ACC112 (cell line): ENCODE measurements around the gene ABHD16A.

ENCODE experiments used
- H2AFZ ChIP-seq: fragments of 200-600 bp; sonication (generic); one replicate; pipeline ENCODE4 v1.6.0; 2017; ENCODE audit warnings: antibody characterized with exemption, low read length; ENCODE audit not compliant: unreplicated experiment
- H3K27ac ChIP-seq: fragments of 200-600 bp; sonication (generic); 2 replicates; pipeline ENCODE4 v1.5.1; 2014; ENCODE audit warnings: low read depth, mild to moderate bottlenecking, antibody characterized with exemption, low read length, moderate library complexity
- H3K27me3 ChIP-seq: fragments of 200-600 bp; sonication (generic); 2 replicates; pipeline ENCODE4 v1.6.1; 2014; ENCODE audit warnings: mild to moderate bottlenecking, antibody characterized with exemption, low read length, moderate library complexity, mixed read lengths; ENCODE audit not compliant: insufficient read depth
- H3K36me3 ChIP-seq: fragments of 200-600 bp; sonication (generic); 2 replicates; pipeline ENCODE4 v1.6.1; 2016; ENCODE audit warnings: mild to moderate bottlenecking, antibody characterized with exemption, low read length, moderate library complexity, mixed read lengths; ENCODE audit not compliant: insufficient read depth
- H3K4me1 ChIP-seq: fragments of 200-600 bp; sonication (generic); one replicate; pipeline ENCODE4 v1.6.1; 2016; ENCODE audit warnings: low read length, mixed read lengths; ENCODE audit not compliant: insufficient read depth, unreplicated experiment, control insufficient read depth
- H3K4me3 ChIP-seq: fragments of 200-600 bp; sonication (generic); 2 replicates; pipeline ENCODE4 v1.5.1; 2014; ENCODE audit warnings: mild to moderate bottlenecking, low read depth, low read length
- H3K79me2 ChIP-seq: fragments of 200-600 bp; sonication (generic); one replicate; pipeline ENCODE4 v1.6.0; 2016; ENCODE audit warnings: low read length; ENCODE audit not compliant: control insufficient read depth, unreplicated experiment, insufficient read depth

The ABHD16A gene

DNA sequence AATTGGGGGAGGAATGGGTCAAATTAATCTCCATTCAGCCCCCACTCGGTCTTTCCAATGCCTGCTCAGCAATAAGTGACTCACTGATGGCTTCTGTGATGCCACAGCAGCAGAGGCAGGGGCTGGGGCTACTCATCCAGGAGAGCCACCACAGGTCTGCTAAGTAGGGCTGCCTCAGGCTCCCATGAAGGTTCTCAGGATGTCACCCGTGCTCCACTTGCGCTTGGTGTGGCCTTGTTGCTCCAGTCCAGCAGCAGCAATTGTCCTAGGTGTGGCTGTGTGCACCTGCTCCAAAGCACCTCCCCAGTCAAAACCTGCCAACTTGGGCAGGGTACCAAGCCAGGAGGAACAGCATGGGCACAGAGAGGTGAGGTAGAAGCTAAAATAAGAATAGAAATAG is 19.0 kb upstream of the ABHD16A start:
- Histone ChIP-seq H2AFZ (no peak overlapping the region), H3K79me2 (no peaks in the 10 kb centered on the region), H3K4me1 (no peaks in the 10 kb centered on the region), H3K36me3 (no peaks in the 10 kb centered on the region), H3K27ac (no peak overlapping the region), H3K4me3 (no peak overlapping the region), H3K27me3 (no peaks in the 10 kb centered on the region)

DNA sequence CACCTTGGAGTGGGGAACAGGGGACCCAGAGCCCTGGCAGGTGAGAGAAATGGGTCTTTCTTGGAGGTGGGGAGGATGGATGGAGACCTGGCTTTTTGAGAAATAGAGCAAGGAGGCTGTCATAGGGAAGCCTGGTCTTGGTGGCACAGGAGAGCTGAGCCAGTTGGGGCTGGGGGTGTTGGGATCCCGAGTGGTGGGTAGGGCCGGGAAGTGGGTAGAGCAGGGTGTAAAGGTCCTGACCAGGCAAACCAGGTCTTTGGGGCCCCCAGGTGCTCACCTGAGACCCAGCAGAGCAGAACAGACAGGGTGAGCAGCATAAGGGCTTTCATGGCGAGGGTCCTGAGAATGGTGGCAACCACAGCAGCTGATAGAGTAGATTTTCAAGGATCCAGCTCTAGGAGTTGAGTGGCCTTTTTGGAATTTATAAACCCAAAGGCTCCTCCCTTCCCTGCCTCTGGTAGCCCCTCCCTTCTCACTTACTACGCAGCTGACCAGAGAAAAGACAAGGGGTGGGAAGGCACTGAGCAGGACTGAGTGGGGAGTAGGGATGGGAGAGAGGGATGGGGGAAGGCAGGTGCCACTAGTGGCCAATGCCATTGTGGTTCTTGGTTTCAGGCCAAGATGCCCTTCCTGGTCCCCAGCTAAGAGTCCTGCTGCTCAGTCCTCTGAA is 18.4 kb upstream of the ABHD16A start, which contains the start of gene LY6G6C:
LY6G6C (minus strand) TSS at position 396 of the 670 bp plus-strand sequence; CDS start at position 329, 67 bp downstream.
- Histone ChIP-seq H3K79me2 (no peaks in the 10 kb centered on the region), H3K27ac (no peak within 1 kb of the TSS), H2AFZ (no peak within 1 kb of the TSS), H3K36me3 (no peaks in the 10 kb centered on the region), H3K4me3 (no peak within 1 kb of the TSS), H3K27me3 (no peaks in the 10 kb centered on the region), H3K4me1 (no peaks in the 10 kb centered on the region)

DNA sequence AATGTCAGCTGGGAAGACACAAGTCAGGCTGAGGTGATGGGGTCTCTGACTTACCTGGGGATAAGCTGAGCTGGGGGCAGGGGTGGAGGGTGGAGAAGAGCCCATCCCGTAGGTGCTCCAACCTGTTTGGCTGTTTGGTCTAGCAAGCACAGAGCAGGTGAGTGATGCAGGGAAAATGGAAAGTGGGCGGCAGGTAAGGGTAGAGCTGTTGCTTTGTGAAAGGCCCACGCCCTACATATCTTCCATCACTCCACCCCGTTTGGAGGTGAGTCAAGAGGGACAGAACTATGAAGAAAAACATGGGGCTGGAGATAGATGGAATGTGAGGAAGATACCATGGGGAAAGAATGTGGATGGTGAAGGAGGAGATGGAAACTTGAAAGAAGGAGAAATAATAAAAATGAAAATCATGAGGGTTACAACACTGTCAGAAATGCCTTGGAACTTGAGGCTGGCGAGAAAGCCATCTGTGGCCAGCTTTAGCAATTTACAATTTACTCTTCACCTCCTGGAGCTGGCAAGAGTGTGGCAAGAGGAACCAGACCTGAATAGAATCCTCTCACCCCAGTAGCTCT is 17.2 kb upstream of the ABHD16A start:
- H3K79me2 ChIP-seq, result no peaks in the 10 kb centered on the region
- no peak overlapping the region for H2AFZ ChIP-seq
- H3K27ac ChIP-seq, result no peak overlapping the region

DNA sequence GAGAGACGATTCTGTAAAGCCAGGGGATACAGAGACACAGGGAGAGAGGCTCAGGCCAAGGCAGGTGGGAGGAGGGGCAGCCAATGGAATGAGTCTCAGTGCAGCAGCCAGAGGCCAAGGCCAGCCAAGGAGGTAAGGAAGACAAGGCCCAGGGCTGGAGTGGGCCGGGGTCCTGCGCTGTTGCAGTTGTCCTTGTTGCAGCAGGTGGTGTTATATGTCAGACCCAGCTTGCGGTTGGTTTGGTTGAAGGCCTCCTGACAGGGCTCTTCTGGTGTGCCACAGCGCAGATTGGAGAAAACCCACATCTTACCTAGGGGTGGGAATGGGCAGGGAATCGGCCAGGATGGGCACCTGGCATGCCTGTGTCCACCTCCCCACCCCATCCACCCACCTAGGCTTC is 15.9 kb upstream of the ABHD16A start:
- Histone ChIP-seq H3K36me3 (no peaks in the 10 kb centered on the region), H3K79me2 (no peaks in the 10 kb centered on the region), H3K27ac (no peak overlapping the region), H3K27me3 (no peaks in the 10 kb centered on the region), H3K4me3 (no peak overlapping the region), H2AFZ (no peak overlapping the region), H3K4me1 (no peaks in the 10 kb centered on the region)

More for the DNA sequence above, 17.2 kb upstream of the ABHD16A start:
- Histone ChIP-seq H3K36me3 (no peaks in the 10 kb centered on the region), H3K4me3 (no peak overlapping the region), H3K4me1 (no peaks in the 10 kb centered on the region), H3K27me3 (no peaks in the 10 kb centered on the region)

DNA sequence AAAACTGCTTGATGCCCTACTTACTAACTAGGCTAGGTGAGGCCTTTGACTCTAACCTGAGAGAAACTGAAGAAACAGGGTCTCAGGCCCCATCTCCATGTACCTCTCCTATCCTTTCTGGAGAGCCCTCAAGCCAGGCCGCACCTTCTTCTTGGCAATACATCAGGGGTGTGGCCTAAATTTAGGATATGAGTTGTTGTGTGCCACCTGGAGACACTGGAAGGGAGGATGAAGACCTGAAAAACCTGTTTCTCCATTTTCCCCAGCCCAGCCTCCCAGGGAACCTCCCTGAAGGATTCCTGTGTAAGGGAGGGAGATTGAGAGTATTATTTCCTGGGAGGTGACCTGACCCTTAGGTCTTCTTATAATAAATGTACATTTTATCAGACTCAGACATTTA is 15.1 kb upstream of the ABHD16A start:
- Histone ChIP-seq H2AFZ (no peak overlapping the region), H3K4me1 (no peaks in the 10 kb centered on the region), H3K27me3 (no peaks in the 10 kb centered on the region), H3K36me3 (no peaks in the 10 kb centered on the region), H3K79me2 (no peaks in the 10 kb centered on the region), H3K27ac (no peak overlapping the region), H3K4me3 (no peak overlapping the region)

DNA sequence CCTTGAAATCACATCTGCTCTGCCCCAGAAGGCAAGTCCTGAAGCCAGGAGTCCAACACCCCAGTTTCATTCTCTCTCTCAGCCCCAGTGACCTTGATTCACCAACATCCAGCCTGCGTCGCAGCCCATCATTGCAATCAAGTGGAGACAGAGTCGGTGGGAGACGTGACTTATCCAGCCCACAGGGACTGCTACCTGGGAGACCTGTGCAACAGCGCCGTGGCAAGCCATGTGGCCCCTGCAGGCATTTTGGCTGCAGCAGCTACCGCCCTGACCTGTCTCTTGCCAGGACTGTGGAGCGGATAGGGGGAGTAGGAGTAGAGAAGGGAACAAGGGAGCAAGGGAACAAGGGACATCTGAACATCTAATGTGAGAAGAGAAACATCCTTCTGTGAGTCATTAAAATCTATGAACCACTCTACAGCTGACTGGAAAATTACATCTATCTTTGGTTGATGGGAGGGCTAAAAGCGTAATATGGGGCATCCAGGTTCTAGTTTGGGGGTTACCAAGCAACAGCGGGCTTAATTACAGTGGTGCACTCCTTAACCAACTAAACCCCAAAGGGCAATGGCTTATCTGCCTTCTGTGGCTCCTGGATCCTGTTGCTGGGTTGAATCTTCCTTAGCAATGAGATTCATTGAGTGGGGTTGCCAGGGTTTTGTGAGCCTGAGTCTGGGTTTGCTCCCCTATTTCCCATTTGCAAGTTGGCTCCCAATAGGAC is 14.5 kb upstream of the ABHD16A start:
- no peak overlapping the region for H2AFZ ChIP-seq
- H3K36me3 ChIP-seq, result no peaks in the 10 kb centered on the region

DNA sequence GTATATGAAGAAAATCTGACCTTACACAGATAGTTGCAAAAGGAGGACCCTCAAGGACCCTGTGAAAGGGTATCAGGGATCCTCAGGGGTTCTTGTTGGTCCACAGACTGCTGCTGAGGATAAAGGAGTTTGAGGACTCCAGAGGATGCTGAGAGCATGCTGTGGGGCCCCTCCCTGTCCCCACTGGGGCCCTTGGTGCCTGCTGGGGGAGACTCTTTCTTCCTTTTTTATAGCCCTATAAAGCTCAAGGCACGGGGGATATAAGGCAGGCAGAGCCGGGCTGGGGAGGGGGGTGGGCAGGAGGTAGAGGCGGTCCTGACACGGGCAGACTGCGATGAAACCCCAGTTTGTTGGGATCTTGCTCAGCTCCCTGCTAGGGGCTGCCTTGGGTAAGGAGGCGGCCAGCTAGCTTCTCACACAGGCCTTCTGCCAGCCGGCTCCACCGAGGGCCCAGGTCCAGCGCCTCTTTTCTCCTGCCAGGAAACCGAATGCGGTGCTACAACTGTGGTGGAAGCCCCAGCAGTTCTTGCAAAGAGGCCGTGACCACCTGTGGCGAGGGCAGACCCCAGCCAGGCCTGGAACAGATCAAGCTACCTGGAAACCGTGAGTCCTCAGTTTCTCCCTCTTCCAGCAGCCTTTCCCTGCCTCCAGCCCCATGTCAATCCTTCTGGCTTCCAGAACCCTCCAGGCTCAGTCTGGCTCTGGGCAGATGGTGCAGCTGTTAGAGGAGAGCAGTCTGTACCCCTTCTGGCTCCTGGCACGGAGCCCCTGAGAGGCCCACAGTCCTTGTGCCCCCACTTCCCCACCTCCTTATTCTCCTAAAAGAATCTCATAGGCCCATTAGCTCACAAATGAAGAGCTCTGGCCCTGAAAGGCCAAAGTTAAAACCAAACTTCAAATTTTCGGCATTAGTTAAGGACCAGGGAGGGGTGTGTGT is 12.2 kb upstream of the ABHD16A start, which contains the start of gene LY6G6D:
LY6G6D (plus strand) TSS at position 327 of the 937 bp plus-strand sequence; CDS start at position 335, 8 bp downstream.
- Histone ChIP-seq H3K27me3 (no peaks in the 10 kb centered on the region), H3K79me2 (no peaks in the 10 kb centered on the region), H2AFZ (no peak within 1 kb of the TSS), H3K27ac (no peak within 1 kb of the TSS), H3K36me3 (no peaks in the 10 kb centered on the region), H3K4me3 (no peak within 1 kb of the TSS), H3K4me1 (no peaks in the 10 kb centered on the region)

More for the DNA sequence above, 14.5 kb upstream of the ABHD16A start:
- H3K27me3 ChIP-seq, result no peaks in the 10 kb centered on the region
- no peak overlapping the region for H3K27ac ChIP-seq
- H3K79me2 ChIP-seq, result no peaks in the 10 kb centered on the region
- no peak overlapping the region for H3K4me3 ChIP-seq
- no peaks in the 10 kb centered on the region for H3K4me1 ChIP-seq

DNA sequence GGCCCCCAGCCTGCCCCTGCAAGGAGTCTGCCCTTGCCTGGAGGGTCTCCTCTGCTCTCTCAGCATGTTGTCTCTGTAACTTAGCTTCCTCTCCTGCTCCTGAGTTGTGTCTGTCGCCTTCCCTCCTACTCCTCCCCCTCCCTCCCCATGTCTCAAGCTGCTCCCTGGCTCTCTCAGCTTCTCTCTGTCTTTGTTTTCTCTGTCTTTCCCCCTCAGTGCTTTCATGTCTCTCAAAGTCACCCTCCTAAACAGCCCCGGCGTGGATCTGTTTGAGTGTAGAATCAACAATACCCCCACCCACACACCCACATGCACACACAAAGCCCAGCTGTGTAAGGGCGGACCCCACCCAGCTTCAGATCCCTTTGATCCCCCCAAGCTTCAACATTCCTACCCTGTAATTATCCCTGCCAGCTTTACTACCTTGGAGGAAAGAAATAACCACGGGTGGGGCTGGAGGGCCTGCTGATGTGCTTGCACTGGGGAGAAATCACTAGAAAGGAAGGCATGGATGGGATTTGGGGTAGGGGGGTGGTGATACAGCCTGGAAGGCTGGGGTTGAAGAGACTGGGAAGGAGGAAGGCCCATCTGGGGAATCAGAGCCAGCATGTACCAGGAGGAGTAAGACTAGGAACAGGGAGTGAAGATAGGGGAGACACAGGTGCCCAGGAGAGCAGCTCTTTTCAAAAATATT is 11.0 kb upstream of the ABHD16A start:
- no peak overlapping the region for H3K4me3 ChIP-seq
- no peaks in the 10 kb centered on the region for H3K4me1 ChIP-seq
- H2AFZ ChIP-seq, result no peak overlapping the region
- H3K27ac ChIP-seq, result no peak overlapping the region
- no peaks in the 10 kb centered on the region for H3K79me2 ChIP-seq
- H3K27me3 ChIP-seq, result no peaks in the 10 kb centered on the region
- H3K36me3 ChIP-seq, result no peaks in the 10 kb centered on the region

DNA sequence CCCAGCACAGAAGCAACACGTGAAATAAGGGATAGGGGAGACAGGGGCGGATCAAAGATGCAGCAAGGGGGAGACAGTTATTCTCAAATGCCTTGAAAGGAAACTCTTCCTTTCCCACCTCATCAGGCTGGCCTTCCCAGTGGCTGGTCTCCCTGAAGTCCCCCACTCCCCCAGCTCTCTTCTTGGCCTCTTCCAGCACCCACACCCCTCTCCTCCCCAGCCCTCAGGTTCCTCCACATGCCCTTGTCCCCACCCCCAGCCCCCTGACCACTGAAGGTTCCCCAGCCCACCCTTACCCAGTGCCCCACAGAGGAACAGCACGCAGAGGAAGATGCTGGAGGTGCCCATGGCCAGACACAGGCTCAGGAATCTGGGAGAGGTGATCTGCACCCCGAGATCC is 10.3 kb upstream of the ABHD16A start:
- H2AFZ ChIP-seq, result no peak overlapping the region
- H3K4me1 ChIP-seq, result no peaks in the 10 kb centered on the region
- H3K36me3 ChIP-seq, result no peaks in the 10 kb centered on the region
- no peaks in the 10 kb centered on the region for H3K79me2 ChIP-seq
- H3K27ac ChIP-seq, result no peak overlapping the region
- H3K27me3 ChIP-seq, result no peaks in the 10 kb centered on the region
- no peak overlapping the region for H3K4me3 ChIP-seq

DNA sequence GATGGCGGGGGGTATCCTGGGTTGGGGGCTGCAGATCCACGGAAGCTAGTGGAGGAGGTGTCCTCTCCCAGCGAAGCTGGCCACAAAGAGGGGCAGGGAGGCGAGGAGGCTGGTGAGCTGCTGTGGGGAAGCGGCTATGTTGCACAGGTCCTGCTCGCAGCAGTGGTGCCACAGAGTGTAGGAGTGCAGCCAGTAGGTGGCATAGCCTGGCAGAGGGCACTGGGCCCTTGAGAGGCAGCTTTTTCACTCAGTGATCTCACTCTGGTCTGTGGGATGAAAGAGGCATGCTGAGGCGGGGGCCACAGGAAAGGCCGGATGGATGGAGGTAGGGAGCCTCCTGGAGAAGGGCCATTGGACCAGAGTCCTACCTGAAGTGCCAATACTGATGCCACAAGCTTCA is 9.2 kb upstream of the ABHD16A start:
- no peaks in the 10 kb centered on the region for H3K27me3 ChIP-seq
- no peaks in the 10 kb centered on the region for H3K79me2 ChIP-seq
- H3K36me3 ChIP-seq, result no peaks in the 10 kb centered on the region
- H3K27ac ChIP-seq, result no peak overlapping the region
- no peak overlapping the region for H3K4me3 ChIP-seq
- no peaks in the 10 kb centered on the region for H3K4me1 ChIP-seq
- H2AFZ ChIP-seq, result no peak overlapping the region
